Neural cell (in vitro differentiated cells): ENCODE measurements around the gene FBRSL1.

Source experiments
- EZH2 ChIP-seq: fragments of 200-600, 300-800 bp; shearing (Covaris generic), sonication (generic); IDR thresholded peaks from 2 replicates; pipeline ENCODE4 v1.6.1; 2014; ENCODE audit warnings: antibody characterized with exemption, low read length, borderline replicate concordance, mild to moderate bottlenecking; ENCODE audit not compliant: insufficient read depth, poor library complexity, severe bottlenecking
- MXI1 ChIP-seq: fragments of 450-650 bp; conservative IDR thresholded peaks from 2 replicates; pipeline ENCODE4 v1.6.1; 2014; ENCODE audit warnings: antibody characterized with exemption, mild to moderate bottlenecking; ENCODE audit not compliant: poor library complexity, severe bottlenecking
- POLR2AphosphoS5 ChIP-seq: IDR thresholded peaks from 2 replicates; pipeline ENCODE4 v1.6.1; 2012
- RAD21 ChIP-seq: fragments of 450-650 bp; conservative IDR thresholded peaks from 2 replicates; pipeline ENCODE4 v1.6.1; 2014; ENCODE audit warnings: antibody characterized with exemption, mild to moderate bottlenecking, moderate library complexity
- TF ChIP-seq, protein P1 (sequence below): fragments of 450-650 bp; IDR thresholded peaks from 2 replicates; pipeline ENCODE4 v1.5.1; 2014; ENCODE audit warnings: antibody characterized with exemption, mild to moderate bottlenecking, moderate library complexity; ENCODE audit not compliant: poor library complexity, severe bottlenecking
- TF ChIP-seq, protein P2 (sequence below): IDR thresholded peaks from 2 replicates; pipeline ENCODE4 v1.6.1; 2012; ENCODE audit warnings: borderline replicate concordance

DNA sequence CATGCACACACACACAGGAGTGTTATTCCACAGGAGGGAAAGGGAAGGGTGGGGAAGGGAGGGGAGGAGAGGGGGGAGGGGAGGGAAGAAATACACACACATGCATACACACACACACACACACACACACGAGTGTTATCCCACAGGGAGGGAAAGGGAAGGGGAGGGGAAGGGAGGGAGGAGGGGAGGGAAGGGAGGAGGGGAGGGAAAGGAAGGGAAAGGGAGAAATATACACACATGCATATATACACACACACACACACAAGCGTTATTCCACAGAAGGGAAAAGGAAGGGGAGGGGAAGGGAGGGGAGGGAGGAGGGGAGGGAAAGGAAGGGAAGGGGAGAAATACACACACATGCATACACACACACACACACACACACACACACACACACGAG is 19.6 kb upstream of the FBRSL1 start:
- TF ChIP-seq, protein P1, sequence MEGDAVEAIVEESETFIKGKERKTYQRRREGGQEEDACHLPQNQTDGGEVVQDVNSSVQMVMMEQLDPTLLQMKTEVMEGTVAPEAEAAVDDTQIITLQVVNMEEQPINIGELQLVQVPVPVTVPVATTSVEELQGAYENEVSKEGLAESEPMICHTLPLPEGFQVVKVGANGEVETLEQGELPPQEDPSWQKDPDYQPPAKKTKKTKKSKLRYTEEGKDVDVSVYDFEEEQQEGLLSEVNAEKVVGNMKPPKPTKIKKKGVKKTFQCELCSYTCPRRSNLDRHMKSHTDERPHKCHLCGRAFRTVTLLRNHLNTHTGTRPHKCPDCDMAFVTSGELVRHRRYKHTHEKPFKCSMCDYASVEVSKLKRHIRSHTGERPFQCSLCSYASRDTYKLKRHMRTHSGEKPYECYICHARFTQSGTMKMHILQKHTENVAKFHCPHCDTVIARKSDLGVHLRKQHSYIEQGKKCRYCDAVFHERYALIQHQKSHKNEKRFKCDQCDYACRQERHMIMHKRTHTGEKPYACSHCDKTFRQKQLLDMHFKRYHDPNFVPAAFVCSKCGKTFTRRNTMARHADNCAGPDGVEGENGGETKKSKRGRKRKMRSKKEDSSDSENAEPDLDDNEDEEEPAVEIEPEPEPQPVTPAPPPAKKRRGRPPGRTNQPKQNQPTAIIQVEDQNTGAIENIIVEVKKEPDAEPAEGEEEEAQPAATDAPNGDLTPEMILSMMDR, result no peak
- TF ChIP-seq POLR2AphosphoS5 (no peak), MXI1 (no peak), EZH2 (no peak), RAD21 (no peak)
- TF ChIP-seq, protein P2, sequence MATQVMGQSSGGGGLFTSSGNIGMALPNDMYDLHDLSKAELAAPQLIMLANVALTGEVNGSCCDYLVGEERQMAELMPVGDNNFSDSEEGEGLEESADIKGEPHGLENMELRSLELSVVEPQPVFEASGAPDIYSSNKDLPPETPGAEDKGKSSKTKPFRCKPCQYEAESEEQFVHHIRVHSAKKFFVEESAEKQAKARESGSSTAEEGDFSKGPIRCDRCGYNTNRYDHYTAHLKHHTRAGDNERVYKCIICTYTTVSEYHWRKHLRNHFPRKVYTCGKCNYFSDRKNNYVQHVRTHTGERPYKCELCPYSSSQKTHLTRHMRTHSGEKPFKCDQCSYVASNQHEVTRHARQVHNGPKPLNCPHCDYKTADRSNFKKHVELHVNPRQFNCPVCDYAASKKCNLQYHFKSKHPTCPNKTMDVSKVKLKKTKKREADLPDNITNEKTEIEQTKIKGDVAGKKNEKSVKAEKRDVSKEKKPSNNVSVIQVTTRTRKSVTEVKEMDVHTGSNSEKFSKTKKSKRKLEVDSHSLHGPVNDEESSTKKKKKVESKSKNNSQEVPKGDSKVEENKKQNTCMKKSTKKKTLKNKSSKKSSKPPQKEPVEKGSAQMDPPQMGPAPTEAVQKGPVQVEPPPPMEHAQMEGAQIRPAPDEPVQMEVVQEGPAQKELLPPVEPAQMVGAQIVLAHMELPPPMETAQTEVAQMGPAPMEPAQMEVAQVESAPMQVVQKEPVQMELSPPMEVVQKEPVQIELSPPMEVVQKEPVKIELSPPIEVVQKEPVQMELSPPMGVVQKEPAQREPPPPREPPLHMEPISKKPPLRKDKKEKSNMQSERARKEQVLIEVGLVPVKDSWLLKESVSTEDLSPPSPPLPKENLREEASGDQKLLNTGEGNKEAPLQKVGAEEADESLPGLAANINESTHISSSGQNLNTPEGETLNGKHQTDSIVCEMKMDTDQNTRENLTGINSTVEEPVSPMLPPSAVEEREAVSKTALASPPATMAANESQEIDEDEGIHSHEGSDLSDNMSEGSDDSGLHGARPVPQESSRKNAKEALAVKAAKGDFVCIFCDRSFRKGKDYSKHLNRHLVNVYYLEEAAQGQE, result no peak
